Stimulated activated CD4-positive, alpha-beta T cell treated with anti-CD3 and anti-CD28 coated beads, Interleukin-2, amount 100 ng/mL, for 4 hours (primary cell): Measurements from ENCODE around the gene RNF187.
A peak's percentile ranks its signal among the peaks of the same experiment; 100 is the strongest.
"Not testable (repeated sequence)": the region's sequence is repeated elsewhere in the genome, so short reads cannot be mapped to it uniquely, and the experiment has no call there.

Experiments
- DNase-seq: peaks from one replicate; pipeline ENCODE4 v3.0.0-alpha.2; 2020; ENCODE audit warnings: low read depth

Gene RNF187

GRCh38 chr1:228488818-228489674, 1.9 kb downstream of the RNF187 start:
- DNase-seq = no peak

- no peak for DNase-seq
Measured at GRCh38 chr1:228490120-228491078, 3.2 kb downstream of the RNF187 start.

GRCh38 chr1:228493141-228494043, 6.2 kb downstream of the RNF187 start:
- DNase-seq = no peak

- DNase-seq = no peak
Measured at GRCh38 chr1:228494044-228494353, 6.8 kb downstream of the RNF187 start.

GRCh38 chr1:228494391-228494790, 7.2 kb downstream of the RNF187 start:
- no peak for DNase-seq

GRCh38 chr1:228494970-228495853, 8.0 kb downstream of the RNF187 start:
- no peak for DNase-seq

- no peak for DNase-seq
Measured at GRCh38 chr1:228496084-228496483, 8.9 kb downstream of the RNF187 start.

GRCh38 chr1:228496494-228496893, 9.3 kb downstream of the RNF187 start:
- no peak for DNase-seq

- DNase-seq = no peak
Measured at GRCh38 chr1:228497206-228497605, 10.0 kb downstream of the RNF187 start.

- DNase-seq = no peak
Measured at GRCh38 chr1:228497817-228498216, 10.6 kb downstream of the RNF187 start.

GRCh38 chr1:228500143-228500734, 13.1 kb downstream of the RNF187 start:
- DNase-seq = no peak

GRCh38 chr1:228500901-228501871, 14.0 kb downstream of the RNF187 start:
- peak; percentile 83 for DNase-seq

GRCh38 chr1:228502522-228502921, 15.3 kb downstream of the RNF187 start:
- DNase-seq = no peak

GRCh38 chr1:228505944-228506343, 18.8 kb downstream of the RNF187 start:
- not testable (repeated sequence) for DNase-seq

- DNase-seq = no peak
Measured at GRCh38 chr1:228507961-228508652, 20.9 kb downstream of the RNF187 start.

- no peak for DNase-seq
Measured at GRCh38 chr1:228508840-228509415, 21.7 kb downstream of the RNF187 start.

- DNase-seq = no peak
Measured at GRCh38 chr1:228510101-228510802, 23.1 kb downstream of the RNF187 start.
